Measurements from ENCODE around the gene PPM1J. TPM values are rescaled to one million over a fixed set of nuclear protein-coding genes. Genes with fewer than 3 reads are reported as not detected.

PPM1J gene
- total RNA-seq, 1 donor: 1.1 TPM

GRCh38 chr1:112686835-112687234, 28.3 kb downstream of the PPM1J start:
- peaks cover 27% of the 10 kb centered on the region for H3K36me3 ChIP-seq (ENCODE audit: insufficient read depth, low read length)
- H3K79me2 ChIP-seq (ENCODE audit: insufficient read depth, low read length): peaks cover 30% of the 10 kb centered on the region
- H3K4me2 ChIP-seq (ENCODE audit: insufficient read depth, low read length): no peak overlapping the region
- DNase-seq (ENCODE audit: insufficient read length, low spot score, missing footprints): no peak
- H3K27ac ChIP-seq (ENCODE audit: low read depth, low read length): no peak overlapping the region
- H3K4me1 ChIP-seq (ENCODE audit: insufficient read depth, low read length): peaks cover 8% of the 10 kb centered on the region
- H3K4me3 ChIP-seq (ENCODE audit: insufficient read depth, low read length): no peak overlapping the region
- H4K20me1 ChIP-seq (ENCODE audit: insufficient read depth, low read length): peaks cover 25% of the 10 kb centered on the region
- H3K9me3 ChIP-seq (ENCODE audit: low read depth, low read length): no peaks in the 10 kb centered on the region
- no peak overlapping the region for H2AFZ ChIP-seq (ENCODE audit: low read length)
- no peaks in the 10 kb centered on the region for H3K27me3 ChIP-seq (ENCODE audit: insufficient read depth, low read length)
- TF ChIP-seq CTCF (IDR thresholded peaks at IDR 0.05; ENCODE audit: extremely low read depth, low read depth, low read length): no peak

GRCh38 chr1:112686417-112686816, 28.7 kb downstream of the PPM1J start:
- H3K9me3 ChIP-seq (ENCODE audit: low read depth, low read length): no peaks in the 10 kb centered on the region
- H2AFZ ChIP-seq (ENCODE audit: low read length): no peak overlapping the region
- no peak overlapping the region for H3K4me3 ChIP-seq (ENCODE audit: insufficient read depth, low read length)
- DNase-seq (ENCODE audit: insufficient read length, low spot score, missing footprints): peak; percentile 41
- H3K36me3 ChIP-seq (ENCODE audit: insufficient read depth, low read length): peaks cover 23% of the 10 kb centered on the region
- no peak for TF ChIP-seq CTCF (IDR thresholded peaks at IDR 0.05; ENCODE audit: extremely low read depth, low read depth, low read length)
- no peaks in the 10 kb centered on the region for H3K27me3 ChIP-seq (ENCODE audit: insufficient read depth, low read length)
- peaks cover 30% of the 10 kb centered on the region for H3K79me2 ChIP-seq (ENCODE audit: insufficient read depth, low read length)
- peaks cover 25% of the 10 kb centered on the region for H4K20me1 ChIP-seq (ENCODE audit: insufficient read depth, low read length)
- no peak overlapping the region for H3K4me2 ChIP-seq (ENCODE audit: insufficient read depth, low read length)
- H3K4me1 ChIP-seq (ENCODE audit: insufficient read depth, low read length): peaks cover 8% of the 10 kb centered on the region
- no peak overlapping the region for H3K27ac ChIP-seq (ENCODE audit: low read depth, low read length)

GRCh38 chr1:112685913-112686312, 29.2 kb downstream of the PPM1J start:
- Histone ChIP-seq H3K36me3 (ENCODE audit: insufficient read depth, low read length) (peaks cover 19% of the 10 kb centered on the region), H3K4me1 (ENCODE audit: insufficient read depth, low read length) (peaks cover 8% of the 10 kb centered on the region), H3K4me2 (ENCODE audit: insufficient read depth, low read length) (no peak overlapping the region), H3K27ac (ENCODE audit: low read depth, low read length) (no peak overlapping the region), H3K27me3 (ENCODE audit: insufficient read depth, low read length) (no peaks in the 10 kb centered on the region), H2AFZ (ENCODE audit: low read length) (no peak overlapping the region), H4K20me1 (ENCODE audit: insufficient read depth, low read length) (peaks cover 25% of the 10 kb centered on the region), H3K79me2 (ENCODE audit: insufficient read depth, low read length) (peaks cover 30% of the 10 kb centered on the region), H3K4me3 (ENCODE audit: insufficient read depth, low read length) (no peak overlapping the region), H3K9me3 (ENCODE audit: low read depth, low read length) (no peaks in the 10 kb centered on the region)
- no peak for TF ChIP-seq CTCF (IDR thresholded peaks at IDR 0.05; ENCODE audit: extremely low read depth, low read depth, low read length)
- no peak for DNase-seq (ENCODE audit: insufficient read length, low spot score, missing footprints)

DNA sequence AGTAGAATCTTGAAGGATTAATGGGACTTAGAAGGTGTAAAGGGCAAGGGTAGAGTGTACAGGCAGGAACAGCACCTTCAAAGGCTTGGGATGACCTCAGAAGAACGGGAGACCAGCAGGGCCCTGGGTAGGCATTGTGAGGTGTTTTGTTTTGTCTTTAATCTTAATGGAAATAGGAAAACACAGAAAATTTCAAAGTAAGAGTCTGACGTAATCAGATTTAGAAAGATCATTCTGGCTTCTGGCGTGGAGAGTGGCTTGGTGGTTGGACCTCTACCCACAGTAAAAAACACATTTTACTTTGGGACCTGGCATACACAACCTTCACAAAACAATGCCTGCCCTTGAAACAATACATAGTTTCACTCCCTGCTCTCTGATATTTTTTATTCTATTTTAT, 36.5 kb downstream of the PPM1J start:
- no peaks in the 10 kb centered on the region for H3K9me3 ChIP-seq (ENCODE audit: low read depth, low read length)
- peaks cover 67% of the 10 kb centered on the region for H3K79me2 ChIP-seq (ENCODE audit: insufficient read depth, low read length)
- H3K4me3 ChIP-seq (ENCODE audit: insufficient read depth, low read length): no peak overlapping the region
- no peak for TF ChIP-seq CTCF (IDR thresholded peaks at IDR 0.05; ENCODE audit: extremely low read depth, low read depth, low read length)
- H3K4me1 ChIP-seq (ENCODE audit: insufficient read depth, low read length): peaks cover 13% of the 10 kb centered on the region
- no peak overlapping the region for H3K4me2 ChIP-seq (ENCODE audit: insufficient read depth, low read length)
- peaks cover 9% of the 10 kb centered on the region for H4K20me1 ChIP-seq (ENCODE audit: insufficient read depth, low read length)
- H2AFZ ChIP-seq (ENCODE audit: low read length): no peak overlapping the region
- no peaks in the 10 kb centered on the region for H3K36me3 ChIP-seq (ENCODE audit: insufficient read depth, low read length)
- H3K27me3 ChIP-seq (ENCODE audit: insufficient read depth, low read length): no peaks in the 10 kb centered on the region
- no peak for DNase-seq (ENCODE audit: insufficient read length, low spot score, missing footprints)
- no peak overlapping the region for H3K27ac ChIP-seq (ENCODE audit: low read depth, low read length)
